Left ventricle myocardium inferior (tissue), 1 donor: ENCODE measurements around the gene HIBADH. TPM values are rescaled to one million over a fixed set of nuclear protein-coding genes. Genes with fewer than 3 reads are reported as not detected.
"Not testable (repeated sequence)": the region's sequence is repeated elsewhere in the genome, so short reads cannot be mapped to it uniquely, and the experiment has no call there.

Experiments used
- DNase-seq: peaks from one replicate; pipeline ENCODE4 v3.0.0-alpha.2; 2020
- H3K27ac ChIP-seq: fragments of 200-600 bp; replicated peaks from 2 replicates; pipeline ENCODE4 v1.8.0; 2021
- H3K27me3 ChIP-seq: fragments of 200-600 bp; 2 replicates; pipeline ENCODE4 v1.8.0; 2021; ENCODE audit warnings: low read depth
- H3K36me3 ChIP-seq: fragments of 200-600 bp; 2 replicates; pipeline ENCODE4 v1.8.0; 2021
- H3K4me1 ChIP-seq: fragments of 200-600 bp; 2 replicates; pipeline ENCODE4 v1.8.0; 2021
- H3K4me3 ChIP-seq: fragments of 200-600 bp; 2 replicates; pipeline ENCODE4 v1.8.0; 2021; ENCODE audit warnings: mild to moderate bottlenecking, moderate library complexity
- H3K9me3 ChIP-seq: fragments of 200-600 bp; replicated peaks from 2 replicates; pipeline ENCODE4 v1.8.0; 2021
- CTCF ChIP-seq: fragments of 200-600 bp; IDR thresholded peaks from 2 replicates; pipeline ENCODE4 v1.8.0; 2021; ENCODE audit warnings: antibody characterized with exemption, mild to moderate bottlenecking, borderline replicate concordance
- intact Hi-C: fragments of 100-400 bp; cut with micrococcal nuclease; formaldehyde crosslinking; loops from one replicate; pipeline ENCODE4 v1.11.0; 2022
- total RNA-seq: library from RNA; stranded (reverse); fragmentation: NEBNext Ultra II Directional; extraction: Animal tissue kit (Norgen Biotek cat#: 25700); gene quantifications from one replicate; pipeline ENCODE4 v1.2.1, GENCODE V29; 2021
- donor health status: DM: no; HTN: yes; CAD: no; lungs with severe emphysema.

Gene HIBADH
- total RNA-seq, 1 donor from 2014 or later, result 90.8 TPM

- Histone ChIP-seq H3K4me3 (no peak overlapping the region), H3K4me1 (peaks cover 23% of the 10 kb centered on the region), H3K9me3 (no peaks in the 10 kb centered on the region), H3K36me3 (peaks cover 9% of the 10 kb centered on the region), H3K27ac (peak overlapping the region; percentile 45), H3K27me3 (no peaks in the 10 kb centered on the region)
- DNase-seq, result no peak
- TF ChIP-seq CTCF, result no peak
- intact Hi-C loops, result no loop called here
These were observed 20.4 kb downstream of the HIBADH start for GRCh38 chr7:27642271-27642670.

GRCh38 chr7:27641581-27642230, 21.0 kb downstream of the HIBADH start:
- Histone ChIP-seq H3K4me3 (peak overlapping the region; percentile 10), H3K27ac (peak overlapping the region; percentile 45), H3K9me3 (no peaks in the 10 kb centered on the region), H3K4me1 (peaks cover 27% of the 10 kb centered on the region), H3K36me3 (peaks cover 3% of the 10 kb centered on the region), H3K27me3 (no peaks in the 10 kb centered on the region)
- DNase-seq, result no peak
- intact Hi-C loops, result no loop called here
- no peak for TF ChIP-seq CTCF

GRCh38 chr7:27640884-27641574, 21.7 kb downstream of the HIBADH start:
- no peaks in the 10 kb centered on the region for H3K9me3 ChIP-seq
- no peaks in the 10 kb centered on the region for H3K36me3 ChIP-seq
- peaks cover 32% of the 10 kb centered on the region for H3K4me1 ChIP-seq
- TF ChIP-seq CTCF, result no peak
- DNase-seq, result no peak
- peak overlapping the region; percentile 45 for H3K27ac ChIP-seq
- no peaks in the 10 kb centered on the region for H3K27me3 ChIP-seq
- H3K4me3 ChIP-seq, result peak overlapping the region; percentile 10
- intact Hi-C loops, result no loop called here

GRCh38 chr7:27639851-27640250, 22.8 kb downstream of the HIBADH start:
- intact Hi-C loops, result no loop called here
- Histone ChIP-seq H3K9me3 (no peaks in the 10 kb centered on the region), H3K4me1 (peaks cover 42% of the 10 kb centered on the region), H3K27me3 (no peaks in the 10 kb centered on the region), H3K36me3 (no peaks in the 10 kb centered on the region), H3K4me3 (no peak overlapping the region), H3K27ac (no peak overlapping the region)
- TF ChIP-seq CTCF, result no peak
- no peak for DNase-seq

GRCh38 chr7:27639048-27639447, 23.6 kb downstream of the HIBADH start:
- H3K4me3 ChIP-seq, intact Hi-C loops, H3K36me3 ChIP-seq, DNase-seq, H3K27me3 ChIP-seq, H3K9me3 ChIP-seq, H3K27ac ChIP-seq: not testable (repeated sequence)
- H3K4me1 ChIP-seq, result peaks cover 42% of the 10 kb centered on the region
